ENCODE data around the gene MSRB2.

MSRB2 gene

DNA sequence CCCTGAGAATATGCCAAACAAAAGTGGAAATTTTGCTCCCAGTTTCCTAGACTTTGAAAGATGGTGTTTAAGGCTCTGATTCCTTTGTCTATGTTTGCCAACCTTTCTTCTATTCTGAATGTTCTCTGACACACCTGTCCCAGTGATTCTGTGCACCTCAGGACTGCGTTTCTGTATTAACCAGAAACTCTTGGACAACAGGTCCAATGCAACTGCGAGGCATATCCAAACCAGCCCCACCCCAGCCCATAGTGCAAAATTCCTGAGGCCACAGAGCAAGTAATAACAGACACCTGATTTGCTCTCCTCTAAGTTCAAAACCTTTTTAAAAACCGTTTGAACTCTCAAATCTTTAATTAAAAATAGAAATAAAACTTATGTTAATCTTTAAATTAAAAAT lies 37.0 kb upstream of the MSRB2 start:
- no peaks in the 10 kb centered on the region for H3K9me2 ChIP-seq (replicated peaks; ENCODE audit: insufficient read depth, low read length)
- H3K36me3 ChIP-seq (replicated peaks; ENCODE audit: insufficient read depth, low read length) = no peaks in the 10 kb centered on the region
- H3K27me3 ChIP-seq (replicated peaks; ENCODE audit: insufficient read depth, low read length) = no peaks in the 10 kb centered on the region
- no peak overlapping the region for H3K4me2 ChIP-seq (ENCODE audit: low read depth, low read length)
- no peak for DNase-seq
- no peak overlapping the region for H3K9ac ChIP-seq (ENCODE audit: low read length)
- H3F3A ChIP-seq (ENCODE audit: insufficient read depth, low read length) = no peaks in the 10 kb centered on the region
- H3K79me2 ChIP-seq (ENCODE audit: low read length) = no peaks in the 10 kb centered on the region
- H3K4me1 ChIP-seq (ENCODE audit: low read length) = no peaks in the 10 kb centered on the region
- no peaks in the 10 kb centered on the region for H3K9me3 ChIP-seq (replicated peaks; ENCODE audit: insufficient read depth, low read length)
- H2AFZ ChIP-seq (ENCODE audit: low read length) = no peak overlapping the region
- TF ChIP-seq EZH2phosphoT487 (IDR thresholded peaks at IDR 0.05; ENCODE audit: low read length) (no peak), EZH2 (optimal IDR thresholded peaks at IDR 0.05; ENCODE audit: low read depth, low read length) (no peak)
- TF ChIP-seq, protein P1, sequence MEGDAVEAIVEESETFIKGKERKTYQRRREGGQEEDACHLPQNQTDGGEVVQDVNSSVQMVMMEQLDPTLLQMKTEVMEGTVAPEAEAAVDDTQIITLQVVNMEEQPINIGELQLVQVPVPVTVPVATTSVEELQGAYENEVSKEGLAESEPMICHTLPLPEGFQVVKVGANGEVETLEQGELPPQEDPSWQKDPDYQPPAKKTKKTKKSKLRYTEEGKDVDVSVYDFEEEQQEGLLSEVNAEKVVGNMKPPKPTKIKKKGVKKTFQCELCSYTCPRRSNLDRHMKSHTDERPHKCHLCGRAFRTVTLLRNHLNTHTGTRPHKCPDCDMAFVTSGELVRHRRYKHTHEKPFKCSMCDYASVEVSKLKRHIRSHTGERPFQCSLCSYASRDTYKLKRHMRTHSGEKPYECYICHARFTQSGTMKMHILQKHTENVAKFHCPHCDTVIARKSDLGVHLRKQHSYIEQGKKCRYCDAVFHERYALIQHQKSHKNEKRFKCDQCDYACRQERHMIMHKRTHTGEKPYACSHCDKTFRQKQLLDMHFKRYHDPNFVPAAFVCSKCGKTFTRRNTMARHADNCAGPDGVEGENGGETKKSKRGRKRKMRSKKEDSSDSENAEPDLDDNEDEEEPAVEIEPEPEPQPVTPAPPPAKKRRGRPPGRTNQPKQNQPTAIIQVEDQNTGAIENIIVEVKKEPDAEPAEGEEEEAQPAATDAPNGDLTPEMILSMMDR (IDR thresholded peaks at IDR 0.05; ENCODE audit: low read length) = no peak
- H3K4me3 ChIP-seq (ENCODE audit: low read length) = no peak overlapping the region
- H4K20me1 ChIP-seq (ENCODE audit: insufficient read depth, low read length) = no peaks in the 10 kb centered on the region
- H3K27ac ChIP-seq (ENCODE audit: low read length) = no peak overlapping the region

DNA sequence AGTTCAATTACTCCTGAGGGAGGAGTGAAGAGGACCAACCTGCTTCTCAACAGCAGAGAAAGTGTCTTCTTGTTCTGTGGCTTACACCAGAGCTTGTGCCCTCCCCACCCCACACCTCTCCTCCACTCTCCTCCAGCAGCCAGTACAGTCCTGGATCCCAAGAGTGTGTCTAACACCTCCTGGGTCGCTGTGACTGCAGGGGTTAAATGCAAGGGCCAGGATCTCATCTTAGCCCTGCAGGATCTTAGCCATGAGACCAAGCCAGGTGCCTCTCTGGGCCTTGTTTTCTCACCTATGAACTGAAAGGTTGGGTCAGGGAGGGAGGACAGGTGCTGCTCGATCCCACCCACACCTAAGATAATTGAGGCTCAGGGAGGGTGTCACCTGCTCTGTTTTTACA lies 34.5 kb upstream of the MSRB2 start:
- no peaks in the 10 kb centered on the region for H3K9me2 ChIP-seq (replicated peaks; ENCODE audit: insufficient read depth, low read length)
- no peaks in the 10 kb centered on the region for H3F3A ChIP-seq (ENCODE audit: insufficient read depth, low read length)
- no peaks in the 10 kb centered on the region for H3K9me3 ChIP-seq (replicated peaks; ENCODE audit: insufficient read depth, low read length)
- no peaks in the 10 kb centered on the region for H3K36me3 ChIP-seq (replicated peaks; ENCODE audit: insufficient read depth, low read length)
- no peaks in the 10 kb centered on the region for H3K79me2 ChIP-seq (ENCODE audit: low read length)
- TF ChIP-seq EZH2phosphoT487 (IDR thresholded peaks at IDR 0.05; ENCODE audit: low read length) (no peak), EZH2 (optimal IDR thresholded peaks at IDR 0.05; ENCODE audit: low read depth, low read length) (no peak)
- TF ChIP-seq, protein P1 (IDR thresholded peaks at IDR 0.05; ENCODE audit: low read length) = no peak
- no peak for DNase-seq
- H4K20me1 ChIP-seq (ENCODE audit: insufficient read depth, low read length) = no peaks in the 10 kb centered on the region
- no peak overlapping the region for H3K27ac ChIP-seq (ENCODE audit: low read length)
- H3K4me3 ChIP-seq (ENCODE audit: low read length) = no peak overlapping the region
- no peaks in the 10 kb centered on the region for H3K27me3 ChIP-seq (replicated peaks; ENCODE audit: insufficient read depth, low read length)
- no peak overlapping the region for H2AFZ ChIP-seq (ENCODE audit: low read length)
- H3K4me2 ChIP-seq (ENCODE audit: low read depth, low read length) = no peak overlapping the region
- no peaks in the 10 kb centered on the region for H3K4me1 ChIP-seq (ENCODE audit: low read length)
- H3K9ac ChIP-seq (ENCODE audit: low read length) = no peak overlapping the region

DNA sequence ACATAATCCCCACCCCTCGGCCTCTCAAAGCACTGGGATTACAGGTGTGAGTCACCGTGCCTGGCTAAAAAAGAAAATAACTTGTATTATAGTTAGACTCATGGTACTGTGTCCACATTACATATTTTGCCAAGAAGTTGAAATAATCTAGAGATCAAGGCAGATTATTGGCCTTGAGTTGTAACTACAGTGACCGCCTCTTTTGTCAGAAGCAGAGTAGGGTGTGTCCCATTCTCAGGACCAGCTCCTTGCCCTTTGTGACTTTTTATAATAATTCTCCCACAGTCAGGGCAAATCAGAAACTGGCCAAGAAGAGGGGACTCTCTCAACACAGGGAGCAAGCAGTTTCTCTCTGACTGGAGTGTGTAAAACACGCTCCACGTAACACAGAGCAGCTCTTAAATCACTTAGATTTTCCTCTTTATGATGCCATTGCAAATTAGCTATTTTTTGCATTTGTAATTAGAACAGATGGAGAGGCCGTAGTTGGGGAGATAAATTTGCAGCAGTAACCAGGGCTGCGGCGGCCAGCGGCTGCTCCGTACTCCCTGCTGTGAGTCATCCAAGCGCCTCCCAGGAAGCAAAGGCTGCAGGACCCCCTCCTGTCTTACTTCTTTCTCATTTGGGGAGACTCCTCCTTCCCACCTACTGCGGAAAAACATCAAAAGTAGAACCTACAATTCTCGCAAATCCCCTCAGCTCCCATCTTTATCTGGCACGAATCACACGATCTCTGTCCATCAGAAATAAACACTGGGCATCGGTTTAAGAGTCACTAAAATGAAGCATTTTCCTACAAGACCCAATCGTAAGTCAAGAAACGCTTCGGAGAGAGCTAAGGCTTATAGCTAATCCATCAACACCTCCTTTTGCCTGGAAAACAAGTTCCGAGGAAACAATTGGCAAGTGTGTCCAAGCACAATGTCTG lies 32.1 kb upstream of the MSRB2 start:
- Histone ChIP-seq H4K20me1 (ENCODE audit: insufficient read depth, low read length) (no peaks in the 10 kb centered on the region), H3K79me2 (ENCODE audit: low read length) (no peaks in the 10 kb centered on the region), H3K4me1 (ENCODE audit: low read length) (no peaks in the 10 kb centered on the region), H3K27ac (ENCODE audit: low read length) (no peak overlapping the region), H3K9ac (ENCODE audit: low read length) (no peak overlapping the region), H3F3A (ENCODE audit: insufficient read depth, low read length) (no peaks in the 10 kb centered on the region), H3K36me3 (replicated peaks; ENCODE audit: insufficient read depth, low read length) (no peaks in the 10 kb centered on the region), H3K9me2 (replicated peaks; ENCODE audit: insufficient read depth, low read length) (no peaks in the 10 kb centered on the region), H3K27me3 (replicated peaks; ENCODE audit: insufficient read depth, low read length) (no peaks in the 10 kb centered on the region), H3K9me3 (replicated peaks; ENCODE audit: insufficient read depth, low read length) (no peaks in the 10 kb centered on the region), H3K4me3 (ENCODE audit: low read length) (no peak overlapping the region), H3K4me2 (ENCODE audit: low read depth, low read length) (no peak overlapping the region), H2AFZ (ENCODE audit: low read length) (no peak overlapping the region)
- no peak for DNase-seq
- no peak for TF ChIP-seq EZH2 (optimal IDR thresholded peaks at IDR 0.05; ENCODE audit: low read depth, low read length)
- TF ChIP-seq, protein P1 (IDR thresholded peaks at IDR 0.05; ENCODE audit: low read length) = no peak
- TF ChIP-seq EZH2phosphoT487 (IDR thresholded peaks at IDR 0.05; ENCODE audit: low read length) = no peak

Data from MM.1S (cell line).